RCC 7860 (cell line): ENCODE measurements around the gene ADNP.
"Not testable (repeated sequence)": the region's sequence is repeated elsewhere in the genome, so short reads cannot be mapped to it uniquely, and the experiment has no call there.

Experiments
- DNase-seq: peaks from one replicate; pipeline ENCODE4 v3.0.0-alpha.2; 2015; ENCODE audit warnings: low spot score
- FAIRE-seq: peaks from 2 replicates; lab custom pipeline; 2012; peaks lifted over from hg19 to GRCh38; lab: Jason Lieb, UNC

Gene ADNP

GRCh38 chr20:50903353-50904051 is 27.7 kb downstream of the ADNP start:
- no peak for DNase-seq
- FAIRE-seq = no peak

- no peak for FAIRE-seq
Measured at GRCh38 chr20:50901301-50901700, 29.9 kb downstream of the ADNP start.

GRCh38 chr20:50900261-50900660 is 31.0 kb downstream of the ADNP start:
- FAIRE-seq = no peak

More at GRCh38 chr20:50901301-50901700, 29.9 kb downstream of the ADNP start:
- no peak for DNase-seq

GRCh38 chr20:50898475-50898874 is 32.8 kb downstream of the ADNP start:
- DNase-seq (no peak), FAIRE-seq (no peak)

More at GRCh38 chr20:50900261-50900660, 31.0 kb downstream of the ADNP start:
- no peak for DNase-seq

GRCh38 chr20:50895111-50895830 is 36.0 kb downstream of the ADNP start:
- FAIRE-seq = no peak
- DNase-seq = no peak

GRCh38 chr20:50893620-50894019 is 37.6 kb downstream of the ADNP start:
- no peak for FAIRE-seq

GRCh38 chr20:50892394-50892793 is 38.8 kb downstream of the ADNP start:
- FAIRE-seq (no peak), DNase-seq (no peak)

More at GRCh38 chr20:50893620-50894019, 37.6 kb downstream of the ADNP start:
- no peak for DNase-seq

- no peak for FAIRE-seq
- DNase-seq = no peak
Measured at GRCh38 chr20:50891138-50891537, 40.1 kb downstream of the ADNP start.

- FAIRE-seq (no peak), DNase-seq (no peak)
Measured at GRCh38 chr20:50887576-50887975, 43.7 kb downstream of the ADNP start.

GRCh38 chr20:50886184-50886790 is 45.0 kb downstream of the ADNP start:
- FAIRE-seq (no peak), DNase-seq (no peak)

- FAIRE-seq = no peak
- no peak for DNase-seq
Measured at GRCh38 chr20:50885781-50886180, 45.5 kb downstream of the ADNP start.

GRCh38 chr20:50885068-50885467 is 46.2 kb downstream of the ADNP start:
- no peak for DNase-seq
- no peak for FAIRE-seq

GRCh38 chr20:50883856-50884255 is 47.4 kb downstream of the ADNP start:
- FAIRE-seq = no peak
- DNase-seq = no peak

GRCh38 chr20:50881759-50882424 is 49.3 kb downstream of the ADNP start:
- DNase-seq, FAIRE-seq: not testable (repeated sequence)

- DNase-seq (no peak), FAIRE-seq (no peak)
Measured at GRCh38 chr20:50879649-50880550, 51.3 kb downstream of the ADNP start.

- FAIRE-seq (no peak), DNase-seq (no peak)
Measured at GRCh38 chr20:50877232-50877743, 53.9 kb downstream of the ADNP start.

- DNase-seq (no peak), FAIRE-seq (no peak)
Measured at GRCh38 chr20:50876816-50877215, 54.4 kb downstream of the ADNP start.

GRCh38 chr20:50876063-50876685 is 55.1 kb downstream of the ADNP start:
- FAIRE-seq = no peak
- no peak for DNase-seq
